Prostate gland (tissue), 2 donors: Measurements from ENCODE around the gene RGMA. TPM values are rescaled to one million over a fixed set of nuclear protein-coding genes. Genes with fewer than 3 reads are reported as not detected.
A peak's percentile ranks its signal among the peaks of the same experiment; 100 is the strongest.
"Not testable (repeated sequence)": the region's sequence is repeated elsewhere in the genome, so short reads cannot be mapped to it uniquely, and the experiment has no call there.

ENCODE experiments used
- DNase-seq: peaks from one replicate; pipeline ENCODE4 v3.0.0-alpha.2; 2019; ENCODE audit warnings: low spot score
- H3K27ac ChIP-seq, 2 donors: fragments of 200-600 bp; sonication (generic); 2 replicates each; pipeline ENCODE4 v1.5.1; 2017 to 2019
- H3K27me3 ChIP-seq: fragments of 200-600 bp; sonication (generic); replicated peaks from 2 replicates; pipeline ENCODE4 v1.5.1; 2019; ENCODE audit not compliant: insufficient read depth
- H3K36me3 ChIP-seq, 2 donors: fragments of 200-600 bp; sonication (generic); 1 replicate in 1 of 2; 2 replicates in 1 of 2; pipeline versions ENCODE4 v1.5.1 to v1.8.1; 2017 to 2019
- H3K4me1 ChIP-seq: fragments of 200-600 bp; sonication (generic); replicated peaks from 2 replicates; pipeline ENCODE4 v1.5.1; 2019
- H3K4me3 ChIP-seq, 2 donors: fragments of 200-600 bp; sonication (generic); 2 replicates each; pipeline ENCODE4 v1.5.1; 2017 to 2019
- H3K9me3 ChIP-seq: fragments of 200-600 bp; sonication (generic); 2 replicates; pipeline ENCODE4 v1.5.1; 2017
- POLR2A ChIP-seq: fragments of 450-650 bp; IDR thresholded peaks from one replicate; pipeline ENCODE4 v1.6.1; 2016; ENCODE audit warnings: antibody characterized with exemption, mild to moderate bottlenecking
- POLR2AphosphoS5 ChIP-seq: sonication (generic); formaldehyde crosslinking; IDR thresholded peaks from one replicate; pipeline ENCODE4 v1.6.1; 2017; ENCODE audit warnings: antibody characterized with exemption
- WGBS: methylation state at CpG from one replicate; pipeline ENCODE4 v1.1.5; 2018; 5-methylcytosine and 5-hydroxymethylcytosine counted together
- intact Hi-C: fragments of 100-400 bp; cut with DNase I; formaldehyde crosslinking; loops from one replicate; pipeline ENCODE4 v1.14.2; 2022
- total RNA-seq, 2 donors: library from RNA; depleted of rRNA; stranded (reverse); fragments of >200 nt; gene quantifications; one replicate each; pipeline ENCODE4 v1.1.0, GENCODE V29; 2016
- TF ChIP-seq, protein P1 (sequence below), 4 experiments: fragments of 200-600 bp in 2 of 4; fragments of 450-650 bp in 2 of 4; sonication (generic) in 2 of 4; IDR thresholded peaks; 1 replicate in 3 of 4; 2 replicates in 1 of 4; pipeline ENCODE4 v1.5.1; 2016 to 2019; ENCODE audit warnings: antibody characterized with exemption in 4 of 4, mild to moderate bottlenecking in 2 of 4, moderate library complexity in 2 of 4

Gene RGMA
- total RNA-seq, 2 donors from 2014 or later: 10.3 to 93.8 TPM

GRCh38 chr15:93063262-93063671 is 25.7 kb downstream of the RGMA start:
- no peak overlapping the region for H3K4me3 ChIP-seq
- intact Hi-C loops: no loop called here
- no peaks in the 10 kb centered on the region for H3K36me3 ChIP-seq
- H3K27ac ChIP-seq: no peak overlapping the region
- no peak for DNase-seq
- no peaks in the 10 kb centered on the region for H3K27me3 ChIP-seq
- WGBS: 28% methylated on average over 8 of the region's 8 CpGs
- no peaks in the 10 kb centered on the region for H3K9me3 ChIP-seq
- TF ChIP-seq POLR2A: no peak
- TF ChIP-seq POLR2AphosphoS5: no peak
- TF ChIP-seq, protein P1, sequence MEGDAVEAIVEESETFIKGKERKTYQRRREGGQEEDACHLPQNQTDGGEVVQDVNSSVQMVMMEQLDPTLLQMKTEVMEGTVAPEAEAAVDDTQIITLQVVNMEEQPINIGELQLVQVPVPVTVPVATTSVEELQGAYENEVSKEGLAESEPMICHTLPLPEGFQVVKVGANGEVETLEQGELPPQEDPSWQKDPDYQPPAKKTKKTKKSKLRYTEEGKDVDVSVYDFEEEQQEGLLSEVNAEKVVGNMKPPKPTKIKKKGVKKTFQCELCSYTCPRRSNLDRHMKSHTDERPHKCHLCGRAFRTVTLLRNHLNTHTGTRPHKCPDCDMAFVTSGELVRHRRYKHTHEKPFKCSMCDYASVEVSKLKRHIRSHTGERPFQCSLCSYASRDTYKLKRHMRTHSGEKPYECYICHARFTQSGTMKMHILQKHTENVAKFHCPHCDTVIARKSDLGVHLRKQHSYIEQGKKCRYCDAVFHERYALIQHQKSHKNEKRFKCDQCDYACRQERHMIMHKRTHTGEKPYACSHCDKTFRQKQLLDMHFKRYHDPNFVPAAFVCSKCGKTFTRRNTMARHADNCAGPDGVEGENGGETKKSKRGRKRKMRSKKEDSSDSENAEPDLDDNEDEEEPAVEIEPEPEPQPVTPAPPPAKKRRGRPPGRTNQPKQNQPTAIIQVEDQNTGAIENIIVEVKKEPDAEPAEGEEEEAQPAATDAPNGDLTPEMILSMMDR (IDR thresholded peaks at IDR 0.05): no peak
- peaks cover 6% of the 10 kb centered on the region for H3K4me1 ChIP-seq

DNA sequence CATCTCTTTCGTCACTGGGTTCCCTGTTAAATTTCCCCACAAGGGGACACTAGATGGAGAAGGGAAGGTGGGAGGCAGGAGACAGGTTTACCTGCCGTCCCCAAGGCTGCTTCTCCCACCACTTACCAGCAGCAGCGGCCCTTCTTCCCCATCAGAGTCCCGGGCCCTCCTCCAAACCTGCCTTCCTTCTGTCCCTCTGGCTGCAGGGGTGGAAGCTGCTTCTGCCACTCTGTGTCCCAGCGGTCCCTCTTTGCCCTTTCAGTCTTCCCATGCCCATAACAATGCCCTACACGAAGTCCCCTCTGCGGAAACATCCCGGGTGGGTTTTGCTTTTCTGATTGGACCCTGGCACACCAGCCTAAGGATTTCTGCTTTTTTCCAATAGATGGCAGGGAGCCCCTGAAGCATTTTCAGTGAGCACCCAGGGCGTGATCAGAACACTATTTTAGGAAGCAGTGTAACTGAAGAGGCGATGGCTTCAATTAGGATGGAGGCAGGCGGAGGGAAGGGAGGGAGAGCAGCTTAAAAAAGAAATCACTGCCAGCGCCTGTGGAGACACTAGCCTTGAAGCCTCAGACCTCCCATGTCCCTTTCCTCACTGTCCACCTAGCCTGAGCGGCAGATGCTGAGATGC is 26.3 kb downstream of the RGMA start:
- H3K36me3 ChIP-seq, intact Hi-C loops, DNase-seq, H3K9me3 ChIP-seq, H3K4me1 ChIP-seq, H3K4me3 ChIP-seq, H3K27me3 ChIP-seq: not testable (repeated sequence)
- WGBS: 38% methylated on average over 12 of the region's 13 CpGs
- H3K27ac ChIP-seq: peak overlapping the region in 1 of 2 donors; percentile 10

GRCh38 chr15:93060336-93061248 is 28.4 kb downstream of the RGMA start:
- H3K4me1 ChIP-seq: peaks cover 6% of the 10 kb centered on the region
- intact Hi-C loops: no loop called here
- TF ChIP-seq, protein P1 (IDR thresholded peaks at IDR 0.05): no peak
- TF ChIP-seq POLR2A (no peak), POLR2AphosphoS5 (no peak)
- WGBS: 86% methylated on average over 19 of the region's 19 CpGs
- no peaks in the 10 kb centered on the region for H3K9me3 ChIP-seq
- no peaks in the 10 kb centered on the region for H3K27me3 ChIP-seq
- no peak for DNase-seq
- H3K36me3 ChIP-seq: no peaks in the 10 kb centered on the region
- no peak overlapping the region for H3K27ac ChIP-seq
- no peak overlapping the region for H3K4me3 ChIP-seq

GRCh38 chr15:93059442-93059841 is 29.6 kb downstream of the RGMA start:
- H3K9me3 ChIP-seq: no peaks in the 10 kb centered on the region
- 69% methylated on average over 8 of the region's 8 CpGs for WGBS
- no peak overlapping the region for H3K27ac ChIP-seq
- no peaks in the 10 kb centered on the region for H3K36me3 ChIP-seq
- TF ChIP-seq, protein P1 (IDR thresholded peaks at IDR 0.05): no peak
- TF ChIP-seq POLR2A: no peak
- no peak for TF ChIP-seq POLR2AphosphoS5
- no peak overlapping the region for H3K4me3 ChIP-seq
- no peaks in the 10 kb centered on the region for H3K27me3 ChIP-seq
- intact Hi-C loops: no loop called here
- H3K4me1 ChIP-seq: peaks cover 6% of the 10 kb centered on the region
- DNase-seq: no peak

GRCh38 chr15:93058904-93059427 is 30.0 kb downstream of the RGMA start:
- no peak overlapping the region for H3K4me3 ChIP-seq
- no peaks in the 10 kb centered on the region for H3K36me3 ChIP-seq
- intact Hi-C loops: no loop called here
- 74% methylated on average over 14 of the region's 18 CpGs for whole genome bisulfite sequencing
- no peaks in the 10 kb centered on the region for H3K9me3 ChIP-seq
- no peaks in the 10 kb centered on the region for H3K27me3 ChIP-seq
- H3K27ac ChIP-seq: no peak overlapping the region
- DNase-seq: no peak
- TF ChIP-seq, protein P1 (IDR thresholded peaks at IDR 0.05): no peak
- TF ChIP-seq POLR2AphosphoS5 (no peak), POLR2A (no peak)
- peaks cover 5% of the 10 kb centered on the region for H3K4me1 ChIP-seq
